Measurements from ENCODE around the gene KMT5B.

The KMT5B gene

DNA sequence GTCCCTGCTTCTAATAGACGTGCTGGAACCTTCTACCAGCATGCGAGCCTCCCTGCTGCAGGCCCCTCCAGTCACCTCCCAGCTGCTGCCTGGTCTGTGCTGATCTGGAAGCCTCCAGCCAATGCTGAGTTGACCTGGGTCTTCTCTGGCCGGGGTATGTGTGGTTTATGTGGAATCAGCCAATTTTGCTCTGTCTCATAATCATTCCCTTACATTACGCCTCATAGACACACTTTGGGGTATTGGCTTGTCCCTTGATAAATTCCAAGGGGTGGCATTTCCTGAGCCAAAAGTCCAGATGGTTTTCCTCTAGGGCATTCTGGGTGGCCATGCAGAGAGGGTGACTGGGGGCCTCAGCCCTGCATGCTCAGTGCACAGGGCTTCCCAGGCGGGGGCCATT, 8.3 kb upstream of the KMT5B start:
- no peak for DNase-seq

DNA sequence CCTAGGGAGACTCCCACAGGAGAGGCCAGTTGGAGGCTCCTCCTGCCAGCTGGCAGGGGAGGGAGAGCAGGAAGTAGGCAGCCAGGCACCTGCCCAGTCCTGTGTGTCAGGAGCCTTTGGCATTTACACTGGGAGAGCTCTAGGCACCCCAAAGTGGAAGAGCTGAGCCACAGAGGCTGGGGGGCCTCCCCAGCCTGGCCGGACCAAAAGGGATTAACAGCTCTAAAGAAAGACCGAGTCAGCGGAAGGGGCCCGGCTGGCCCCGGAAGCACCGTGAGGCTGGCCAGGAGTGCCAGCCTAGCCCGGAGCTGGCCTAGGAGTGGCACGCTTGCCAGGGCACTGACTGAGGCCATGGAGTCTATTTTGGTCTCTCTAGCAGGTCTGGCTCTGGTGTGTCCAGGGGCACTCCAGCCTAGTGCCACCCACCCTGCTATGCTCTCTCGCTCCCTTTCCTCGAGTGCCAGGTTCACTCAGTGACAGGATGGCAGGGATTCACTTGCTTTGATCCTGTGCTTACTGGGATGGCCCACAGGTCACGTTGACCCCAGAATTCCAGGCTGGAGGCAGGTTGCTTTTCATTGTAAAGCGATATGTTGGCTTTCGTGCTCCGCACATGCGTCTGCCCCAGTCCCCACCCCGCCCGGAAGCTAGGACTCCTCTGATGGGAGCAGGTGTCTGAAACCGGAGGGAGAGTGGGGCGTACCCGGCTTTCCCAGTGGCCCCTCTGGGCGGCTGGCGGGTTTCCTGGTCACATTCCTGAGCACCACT, 3.3 kb upstream of the KMT5B start:
- DNase-seq, result no peak

More for the DNA sequence above, 8.3 kb upstream of the KMT5B start:
- intact Hi-C loops (cut with DNase I), result no loop called here

DNA sequence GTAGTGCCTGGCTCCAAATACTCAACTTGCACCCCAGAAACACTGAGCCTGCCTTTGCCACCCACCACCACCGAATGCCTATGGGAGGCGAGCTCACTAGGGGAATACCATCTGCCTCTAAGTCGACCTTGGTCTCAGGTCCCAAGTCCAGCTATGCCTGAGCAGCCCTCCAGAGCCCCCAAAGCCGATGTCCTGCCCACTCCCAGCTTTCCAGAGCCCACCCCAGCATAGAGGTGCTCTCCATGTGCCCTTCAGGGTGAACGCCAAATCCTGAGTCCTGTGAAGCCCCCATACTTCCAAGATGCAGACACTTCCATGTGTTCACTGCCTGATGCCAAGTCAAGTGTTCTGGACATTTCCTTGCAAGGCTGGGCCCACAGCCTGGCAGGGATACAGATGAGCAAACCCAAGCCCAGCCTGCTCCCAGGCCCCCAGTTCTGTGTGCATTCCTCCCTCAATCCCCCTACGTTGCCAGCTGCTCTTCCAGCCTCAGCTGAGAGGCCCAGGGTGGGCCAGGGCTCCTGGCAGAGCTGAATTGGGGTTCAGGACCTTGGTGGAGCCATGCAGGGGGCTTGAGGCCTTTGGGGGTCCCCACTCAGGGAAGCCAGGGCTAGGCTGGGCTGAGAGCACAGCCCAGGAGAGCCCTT, 2.6 kb upstream of the KMT5B start:
- peak in 1 of 10 donors; percentile 51 for DNase-seq
- intact Hi-C loops (cut with DNase I), result loop anchor here (5.0 to 10.0 kb wide), 3 partner anchors 42 to 159 kb away; no protein-coding TSS in a partner anchor

More for the DNA sequence above, 3.3 kb upstream of the KMT5B start:
- intact Hi-C loops (cut with DNase I), result loop anchor here (5.0 to 10.0 kb wide), 3 partner anchors 41 to 158 kb away; no protein-coding TSS in a partner anchor

DNA sequence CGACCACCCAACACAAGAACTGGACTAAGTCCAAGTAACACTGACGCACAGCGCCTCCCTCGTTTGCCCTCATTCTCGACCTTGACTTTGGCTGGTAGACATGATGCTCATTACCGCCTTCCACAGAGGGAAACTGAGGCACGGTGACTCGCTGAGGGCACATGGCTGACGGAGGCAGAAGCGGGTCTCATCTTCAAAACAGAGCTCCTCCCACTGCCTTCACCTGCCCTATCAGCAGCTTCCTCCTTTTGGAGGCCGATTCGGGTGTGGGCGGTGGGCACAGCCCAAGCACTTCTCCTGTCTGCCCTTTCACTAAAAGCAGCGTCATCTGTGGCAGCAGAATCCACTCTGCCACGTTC, 2.0 kb upstream of the KMT5B start:
- DNase-seq, result peak in 5 of 10 donors; percentile 17 to 91 (median 78)
- intact Hi-C loops (cut with DNase I), result loop anchor here (5.0 to 10.0 kb wide), 3 partner anchors 42 to 160 kb away; no protein-coding TSS in a partner anchor

DNA sequence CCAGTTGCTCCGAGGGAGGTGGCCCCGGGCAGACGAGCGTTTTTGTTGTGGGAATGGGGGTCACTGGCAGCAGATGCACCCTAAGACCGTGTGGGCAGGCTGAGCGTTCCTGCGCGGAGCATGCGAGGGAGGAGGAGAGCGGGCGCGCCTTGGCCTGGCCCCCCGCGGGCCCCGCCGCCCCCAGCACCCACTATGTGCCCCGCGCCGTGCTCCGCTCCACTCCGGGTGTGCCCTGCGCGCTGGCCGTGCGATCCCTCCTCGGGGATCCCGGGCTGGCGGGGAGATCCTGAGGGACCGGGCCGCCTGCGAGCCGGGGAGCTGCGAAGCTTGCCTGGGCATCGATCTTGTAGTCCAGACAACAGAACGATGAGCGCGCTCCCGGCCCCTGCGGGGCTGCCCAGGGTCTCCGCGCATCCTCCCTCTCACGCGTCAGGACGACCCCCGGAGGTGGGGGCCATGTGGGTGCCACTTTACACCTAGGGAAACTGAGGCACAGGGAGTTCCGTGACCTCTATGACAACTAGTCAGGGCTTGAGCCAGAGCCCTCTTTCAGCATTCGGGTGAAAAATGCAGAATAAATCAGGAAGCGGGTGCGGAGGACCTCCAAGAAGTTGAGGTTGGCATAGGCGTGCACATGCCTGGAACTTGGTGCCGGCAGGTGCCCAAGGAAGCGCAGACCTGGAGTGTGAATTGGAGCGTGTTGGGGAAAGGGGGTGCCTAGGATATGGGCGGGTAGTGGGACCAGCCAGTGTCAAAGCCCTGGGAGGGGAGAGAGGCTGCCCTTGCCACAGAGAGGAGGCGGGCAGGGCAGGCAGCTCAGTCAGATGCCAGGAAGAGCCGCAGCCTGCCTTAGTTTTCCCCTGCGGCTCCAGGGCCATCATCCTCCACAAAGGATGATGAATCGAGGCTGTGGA, 1.3 kb upstream of the KMT5B start:
- peak in 8 of 10 donors; percentile 26 to 91 (median 40) for DNase-seq
- intact Hi-C loops (cut with DNase I), result loop anchor here (5.0 to 10.0 kb wide), 4 partner anchors 43 to 160 kb away; partner anchors contain the start of gene CHKA

DNA sequence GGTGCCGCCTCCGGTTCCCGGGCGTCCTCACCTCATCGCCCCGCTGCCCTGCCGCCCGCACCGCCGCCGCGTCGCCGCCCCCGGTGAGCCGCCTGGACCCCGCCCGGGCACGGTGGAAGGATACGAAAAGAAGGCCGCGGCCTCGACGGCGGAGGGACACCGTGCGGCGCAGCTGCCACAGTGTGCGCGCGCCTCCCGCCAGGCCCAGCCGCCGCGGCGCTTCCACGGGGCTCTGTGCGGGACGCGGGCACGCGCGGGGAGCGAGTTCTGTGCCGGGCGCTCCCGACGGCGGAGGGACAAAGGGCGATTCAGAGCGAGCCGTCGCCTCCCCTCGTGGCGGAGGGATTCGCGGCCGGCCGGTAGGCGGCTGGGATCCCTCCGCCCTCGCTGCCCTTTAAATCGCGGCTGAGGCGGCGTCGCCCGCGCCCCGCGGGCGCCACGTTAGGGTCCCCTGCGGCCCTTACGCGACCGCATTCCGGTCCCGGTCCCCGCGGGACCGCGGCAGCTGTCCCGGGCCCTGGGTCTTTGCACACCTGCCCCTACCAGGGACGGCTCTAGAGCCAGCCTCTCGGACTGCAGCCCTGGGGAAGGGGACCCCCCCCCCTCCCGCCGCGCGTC, 568 bp upstream of the KMT5B start:
- peak; percentile 73 to 98 (median 86) for DNase-seq
- intact Hi-C loops (cut with DNase I), result loop anchor here (5.0 to 10.0 kb wide), 2 partner anchors 91 to 161 kb away; partner anchors contain the start of gene CHKA

DNA sequence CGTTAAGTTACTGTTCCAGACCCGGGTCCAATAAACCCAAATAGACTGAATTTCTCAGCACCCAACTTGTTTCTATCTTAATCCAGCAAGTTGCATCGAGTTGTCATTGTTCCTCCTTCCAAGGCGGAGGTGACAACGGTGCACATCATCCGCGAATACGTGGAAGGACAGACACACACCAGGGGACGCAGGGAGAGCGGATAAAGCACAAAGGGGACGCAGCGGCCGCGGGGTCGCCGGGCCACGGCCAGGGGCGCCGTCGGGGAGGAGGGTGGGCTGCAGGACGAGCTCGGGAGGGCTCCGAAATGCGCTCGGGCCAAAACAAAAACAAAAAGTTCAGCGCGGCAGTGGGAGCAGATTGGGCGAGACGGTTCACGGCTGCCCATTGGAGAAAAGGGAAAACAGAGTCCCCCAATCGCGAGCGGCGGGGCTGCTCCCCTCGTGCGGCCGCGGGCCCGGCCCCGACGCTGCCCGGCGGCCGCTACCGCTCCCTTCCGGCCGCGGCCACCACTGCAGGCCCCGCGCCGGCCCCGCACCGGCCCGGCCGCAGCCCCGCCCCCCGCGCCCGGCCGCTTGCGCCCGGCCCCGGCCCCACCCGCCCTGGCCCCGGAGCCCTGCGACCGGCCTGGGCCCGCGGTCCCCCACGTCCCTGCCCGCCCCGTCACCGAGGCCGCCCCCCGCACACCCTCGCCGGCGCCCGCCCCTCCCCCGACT, 518 bp downstream of the KMT5B start:
- intact Hi-C loops (cut with DNase I), result loop anchor here (5.0 to 10.0 kb wide), 2 partner anchors 90 to 162 kb away; partner anchors contain the start of gene CHKA
- peak; percentile 26 to 90 (median 48) for DNase-seq

DNA sequence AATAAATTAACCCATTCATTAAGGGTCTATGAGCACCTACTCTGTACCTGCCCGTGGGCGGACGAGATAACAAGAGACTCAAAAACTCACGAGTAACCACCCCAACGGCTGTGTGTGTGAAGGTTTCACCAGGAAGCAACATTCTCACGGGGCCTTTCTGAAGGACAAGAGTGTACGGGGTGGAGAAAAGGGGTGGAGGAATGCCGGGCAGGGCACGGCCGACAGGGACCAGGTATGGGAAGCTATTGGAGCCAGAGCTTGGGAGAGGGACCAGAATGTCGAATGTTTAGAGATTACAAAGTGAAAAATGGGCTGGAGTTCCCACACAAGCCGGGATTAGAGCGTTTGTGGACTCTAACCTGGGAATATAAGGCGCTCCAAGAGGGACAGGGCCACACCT, 1.6 kb downstream of the KMT5B start:
- no peak for DNase-seq
- intact Hi-C loops (cut with DNase I), result loop anchor here (5.0 to 10.0 kb wide), 2 partner anchors 89 to 163 kb away; partner anchors contain the start of gene CHKA

DNA sequence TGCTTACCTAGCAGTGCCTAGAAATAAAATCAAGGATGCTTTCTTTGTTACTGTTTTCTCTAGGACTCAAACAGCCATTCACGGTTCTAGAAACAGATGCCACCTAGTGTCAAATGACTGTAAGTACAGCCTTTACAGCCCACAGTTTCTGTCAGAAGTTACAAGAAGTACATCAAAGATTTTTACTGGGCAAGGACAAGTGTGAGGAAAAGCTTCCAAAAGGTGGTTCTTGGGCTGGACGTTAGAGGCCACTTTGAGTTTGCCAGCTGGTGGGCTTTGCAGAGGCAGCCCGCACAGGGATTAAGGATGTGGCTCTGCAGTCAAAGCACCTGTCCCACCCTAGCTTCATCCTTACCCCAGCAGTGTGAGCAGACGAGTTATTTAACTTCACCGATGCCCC, 6.9 kb downstream of the KMT5B start:
- intact Hi-C loops (cut with DNase I), result loop anchor here (5.0 kb wide), 1 partner anchor 174 kb away; the partner anchor contains the start of gene NDUFS8
- no peak for DNase-seq

DNA sequence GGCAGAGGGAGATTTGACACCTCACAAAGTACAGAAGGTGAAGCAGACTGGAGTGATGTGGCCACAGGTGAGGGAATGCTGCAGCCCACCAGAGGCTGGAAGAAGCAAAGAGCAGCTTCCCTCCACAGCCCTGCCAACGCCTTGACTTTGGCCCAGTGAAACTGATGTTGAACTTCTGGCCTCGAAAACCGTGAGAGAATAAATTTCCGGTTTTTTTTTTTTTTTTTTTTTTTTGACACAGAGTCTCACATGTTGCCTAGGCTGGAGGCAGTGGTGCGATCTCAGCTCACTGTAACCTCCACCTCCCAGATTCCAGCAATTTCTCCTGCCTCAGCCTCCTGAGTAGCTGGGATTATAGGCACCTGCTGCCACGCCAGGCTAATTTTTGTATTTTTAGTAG, 8.7 kb downstream of the KMT5B start:
- intact Hi-C loops (cut with DNase I), result no loop called here
- no peak for DNase-seq

DNA sequence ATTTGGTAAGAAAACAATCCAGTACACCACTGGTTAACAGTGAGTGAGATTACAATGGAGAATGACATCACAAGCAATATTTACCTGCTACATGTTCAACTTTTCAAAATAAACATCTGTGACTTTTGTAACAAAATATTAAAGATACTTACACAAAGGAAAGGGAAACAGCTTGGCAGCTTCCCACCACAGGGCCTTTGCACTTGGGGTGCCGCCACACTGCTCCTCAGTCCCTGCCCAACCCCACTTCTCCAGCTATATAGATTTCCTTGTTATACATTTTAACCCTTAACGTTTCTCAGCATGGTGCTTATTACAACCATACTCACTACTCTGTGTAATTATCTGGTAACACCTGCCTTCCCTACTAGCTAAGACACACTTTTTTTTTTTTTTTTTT, 10.9 kb downstream of the KMT5B start:
- no peak for DNase-seq
- intact Hi-C loops (cut with DNase I), result no loop called here

DNA sequence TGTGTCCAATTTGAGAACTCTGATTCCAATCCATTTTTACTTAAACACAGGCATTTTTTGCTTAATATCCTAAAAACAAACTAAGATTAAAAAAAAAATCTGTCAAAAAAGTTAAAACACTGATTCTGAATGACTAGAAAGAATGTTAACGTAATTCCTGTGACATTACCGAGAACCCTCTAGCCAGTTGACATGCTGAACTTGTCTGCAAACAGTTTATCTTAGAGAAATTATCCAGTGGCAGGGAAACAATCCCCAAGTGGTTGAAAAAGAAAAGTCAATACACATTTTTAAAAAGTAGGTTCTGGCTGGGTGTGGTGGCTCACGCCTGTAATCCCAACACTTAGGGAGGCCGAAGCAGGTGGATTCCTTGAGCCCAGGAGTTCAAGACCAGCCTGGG, 11.6 kb downstream of the KMT5B start:
- no peak for DNase-seq
- intact Hi-C loops (cut with DNase I), result no loop called here

DNA sequence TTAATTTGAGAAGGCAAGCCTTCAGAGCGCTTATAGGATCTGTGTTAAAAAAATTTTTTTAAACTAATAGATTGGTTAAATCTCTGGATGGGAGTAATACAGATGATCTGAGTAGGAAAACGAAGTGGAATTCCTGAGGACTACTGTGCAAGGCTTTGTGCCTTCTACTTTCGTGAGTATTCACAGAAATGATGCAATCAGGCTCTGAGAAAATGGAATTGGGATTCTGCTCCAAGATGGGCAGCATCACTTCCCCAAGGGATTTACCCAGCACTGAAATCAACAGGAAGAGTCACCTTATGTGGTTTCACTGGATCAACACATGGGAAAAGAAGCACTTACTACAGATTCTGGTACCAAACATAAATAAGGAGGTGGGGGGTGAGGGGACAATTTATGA, 12.5 kb downstream of the KMT5B start:
- intact Hi-C loops (cut with DNase I), result no loop called here
- no peak for DNase-seq

DNA sequence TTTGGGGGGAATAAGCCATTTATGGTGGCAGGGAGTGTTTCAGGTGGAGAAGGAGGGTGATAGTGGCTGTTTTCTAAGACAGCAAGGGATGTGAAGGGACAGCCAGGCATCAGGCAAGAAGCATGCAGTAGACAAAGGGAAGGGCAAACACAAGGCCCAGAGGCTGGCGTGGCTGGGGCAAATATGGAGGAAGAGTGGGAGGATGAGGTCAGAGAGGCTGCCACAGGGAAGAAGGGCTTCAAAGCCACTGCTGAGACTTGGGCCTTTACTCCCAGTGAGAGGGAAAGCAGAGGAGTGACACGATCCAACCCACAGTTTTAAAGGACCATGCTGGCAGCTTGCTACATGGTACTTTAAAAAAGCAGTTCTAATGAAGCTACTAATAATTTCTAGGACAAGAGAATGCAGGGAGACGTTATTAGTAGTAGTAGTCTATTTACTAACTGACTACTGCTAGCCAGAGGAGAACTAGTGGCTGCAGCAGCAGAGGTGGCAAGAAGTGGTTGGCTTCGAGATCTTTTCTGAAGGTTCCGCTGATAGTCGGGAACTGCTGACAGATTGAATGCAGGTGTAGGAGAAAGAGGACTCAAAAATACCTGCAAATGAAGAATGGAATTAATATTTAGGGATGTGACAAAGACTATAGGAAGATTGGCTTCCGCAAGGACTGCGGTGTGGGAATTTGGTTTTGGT, 13.7 kb downstream of the KMT5B start:
- no peak for DNase-seq
- intact Hi-C loops (cut with DNase I), result no loop called here

DNA sequence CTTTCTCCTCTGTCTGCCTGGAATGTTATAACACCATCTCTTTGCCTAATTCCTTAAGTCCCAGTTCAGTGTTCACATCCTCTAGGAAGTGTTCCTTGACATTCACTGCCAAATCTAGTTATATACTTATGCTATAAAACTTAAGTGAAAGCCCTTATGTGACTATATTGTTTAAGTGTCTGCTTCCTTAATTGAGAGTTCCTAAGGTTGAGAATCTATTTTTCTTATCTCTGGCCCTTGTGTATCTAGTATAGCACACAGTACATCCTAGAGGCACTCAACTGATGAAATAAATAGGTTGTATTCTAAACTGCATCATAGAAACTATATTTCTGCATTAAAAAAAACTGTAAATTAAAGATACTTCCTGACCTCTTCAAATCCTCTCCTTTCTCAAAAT, 16.9 kb downstream of the KMT5B start:
- no peak for DNase-seq
- intact Hi-C loops (cut with DNase I), result no loop called here

DNA sequence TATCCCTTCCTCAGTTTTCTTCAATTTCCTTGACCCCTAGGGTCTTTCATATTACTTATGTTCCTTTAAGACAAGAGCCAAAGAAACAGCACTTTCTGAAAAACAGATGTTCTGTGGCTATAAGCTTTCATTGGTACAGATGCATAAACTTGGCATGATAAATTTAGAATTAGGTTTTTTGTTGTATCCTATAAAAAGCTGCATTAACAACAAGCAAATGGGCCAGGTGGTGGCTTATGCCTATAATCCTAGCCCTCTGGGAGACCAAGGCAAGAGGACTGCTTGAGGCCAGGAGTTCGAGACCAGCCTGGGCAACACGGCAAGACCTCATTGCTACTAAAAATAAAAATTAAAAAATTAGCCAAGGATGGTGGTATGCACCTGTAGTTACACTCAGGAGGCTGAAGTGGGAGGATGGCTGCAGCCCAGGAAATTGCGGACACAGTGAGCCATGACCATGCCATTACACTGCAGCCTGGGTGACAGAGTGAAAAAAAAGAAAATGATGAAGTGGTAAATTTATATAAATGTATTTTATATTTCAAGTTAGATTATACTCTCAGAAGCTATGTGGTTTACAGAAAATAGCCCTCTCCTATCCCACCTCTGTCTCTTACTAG, 18.3 kb downstream of the KMT5B start:
- DNase-seq, result no peak

DNA sequence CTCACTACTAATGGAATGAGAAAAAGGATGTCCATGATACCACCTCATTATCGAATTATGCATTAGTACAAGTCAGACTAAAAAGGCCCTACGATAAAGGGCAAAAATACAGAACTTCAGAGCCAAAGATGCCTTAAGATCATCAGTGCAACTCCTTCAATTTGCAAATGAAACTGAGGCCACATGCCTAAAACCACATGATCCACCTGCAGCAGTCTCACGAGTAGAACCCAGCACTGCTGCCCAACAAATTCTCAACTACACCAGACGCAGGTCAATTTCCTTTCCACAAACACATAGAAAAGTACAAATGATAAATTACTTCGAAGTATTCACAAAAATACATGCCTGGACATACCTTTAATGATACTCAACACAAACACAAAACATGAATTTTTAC, 20.1 kb downstream of the KMT5B start:
- DNase-seq, result no peak
- intact Hi-C loops (cut with DNase I), result no loop called here

More for the DNA sequence above, 18.3 kb downstream of the KMT5B start:
- intact Hi-C loops (cut with DNase I), result no loop called here

Measured in posterior cingulate gyrus (tissue), 11 donors.